Tibial artery (tissue), 4 donors: ENCODE results near the gene DPYSL3.

Source experiments
- DNase-seq, 2 donors: peaks; one replicate each; pipeline ENCODE4 v3.0.0-alpha.2; 2019
- H3K27ac ChIP-seq, 2 donors: fragments of 200-600 bp; sonication (generic) in 1 of 2; 1 replicate in 1 of 2; 2 replicates in 1 of 2; pipeline ENCODE4 v1.5.1; 2018 to 2019; ENCODE audit warnings: mild to moderate bottlenecking in 1 of 2
- H3K27me3 ChIP-seq, 2 donors: fragments of 200-600 bp; sonication (generic) in 1 of 2; one replicate each; pipeline versions ENCODE4 v1.5.1 to v1.6.0; 2016 to 2019
- H3K36me3 ChIP-seq, 3 donors: fragments of 200-600 bp; sonication (generic) in 2 of 3; one replicate each; pipeline ENCODE4 v1.5.1; 2016 to 2019; ENCODE audit warnings: mild to moderate bottlenecking in 2 of 3
- H3K4me1 ChIP-seq, 4 donors: fragments of 200-600 bp; sonication (generic) in 2 of 4; 1 replicate in 3 of 4; 2 replicates in 1 of 4; pipeline ENCODE4 v1.5.1; 2016 to 2019
- H3K4me3 ChIP-seq, 2 donors: fragments of 200-600 bp; sonication (generic) in 1 of 2; 1 replicate in 1 of 2; 2 replicates in 1 of 2; pipeline ENCODE4 v1.5.1; 2018 to 2019; ENCODE audit warnings: mild to moderate bottlenecking in 2 of 2
- H3K9me3 ChIP-seq, 3 donors: fragments of 200-600 bp; sonication (generic) in 1 of 3; one replicate each; pipeline ENCODE4 v1.5.1; 2016 to 2019
- CTCF ChIP-seq, 2 experiments: fragments of 200-600 bp in 1 of 2; fragments of 450-650 bp in 1 of 2; IDR thresholded peaks; one replicate each; pipeline ENCODE4 v1.5.1; 2017 to 2019; ENCODE audit warnings: antibody characterized with exemption in 2 of 2, mild to moderate bottlenecking in 1 of 2, moderate library complexity in 1 of 2
- intact Hi-C: fragments of 100-400 bp; cut with DNase I; formaldehyde crosslinking; loops from one replicate; pipeline ENCODE4 v1.15.0; 2023; ENCODE audit warnings: low total_unique reads

Gene DPYSL3

GRCh38 chr5:147467973-147468508 lies 41.8 kb downstream of the DPYSL3 start:
- H3K27ac ChIP-seq = no peak overlapping the region
- DNase-seq = no peak
- intact Hi-C loops = loop anchor here (5.0 kb wide), 1 partner anchor 94 kb away; no protein-coding TSS in a partner anchor
- H3K36me3 ChIP-seq = no peaks in the 10 kb centered on the region
- no peak for TF ChIP-seq CTCF (IDR thresholded peaks at IDR 0.05)
- no peaks in the 10 kb centered on the region for H3K27me3 ChIP-seq
- H3K9me3 ChIP-seq = no peaks in the 10 kb centered on the region
- H3K4me1 ChIP-seq = peaks cover 0 to 8% (median 0%) of the 10 kb centered on the region in 4 donors
- no peak overlapping the region for H3K4me3 ChIP-seq

GRCh38 chr5:147466360-147466980 lies 43.4 kb downstream of the DPYSL3 start:
- Histone ChIP-seq H3K4me3 (no peak overlapping the region), H3K4me1 (no peaks in the 10 kb centered on the region), H3K36me3 (no peaks in the 10 kb centered on the region), H3K27me3 (no peaks in the 10 kb centered on the region), H3K27ac (peak overlapping the region in 1 of 2 donors; percentile 4), H3K9me3 (no peaks in the 10 kb centered on the region)
- no peak for DNase-seq
- intact Hi-C loops = loop anchor here (5.0 kb wide), 1 partner anchor 96 kb away; no protein-coding TSS in a partner anchor
- no peak for TF ChIP-seq CTCF (IDR thresholded peaks at IDR 0.05)

GRCh38 chr5:147465747-147466146 lies 44.1 kb downstream of the DPYSL3 start:
- intact Hi-C loops = loop anchor here (5.0 kb wide), 1 partner anchor 97 kb away; no protein-coding TSS in a partner anchor
- Histone ChIP-seq H3K27ac (no peak overlapping the region), H3K4me3 (no peak overlapping the region), H3K36me3 (no peaks in the 10 kb centered on the region), H3K9me3 (no peaks in the 10 kb centered on the region), H3K4me1 (no peaks in the 10 kb centered on the region), H3K27me3 (no peaks in the 10 kb centered on the region)
- no peak for TF ChIP-seq CTCF (IDR thresholded peaks at IDR 0.05)
- DNase-seq = no peak

- TF ChIP-seq CTCF (IDR thresholded peaks at IDR 0.05) = peak; percentile 33 to 44
- Histone ChIP-seq H3K4me3 (no peak overlapping the region), H3K4me1 (peaks cover 0 to 4% (median 0%) of the 10 kb centered on the region in 4 donors), H3K27me3 (no peaks in the 10 kb centered on the region), H3K27ac (no peak overlapping the region), H3K9me3 (no peaks in the 10 kb centered on the region), H3K36me3 (no peaks in the 10 kb centered on the region)
- no peak for DNase-seq
- intact Hi-C loops = no loop called here
Measured at GRCh38 chr5:147464211-147464610, 45.7 kb downstream of the DPYSL3 start.

- H3K27me3 ChIP-seq = no peaks in the 10 kb centered on the region
- H3K4me3 ChIP-seq = no peak overlapping the region
- no peaks in the 10 kb centered on the region for H3K36me3 ChIP-seq
- intact Hi-C loops = no loop called here
- DNase-seq = no peak
- no peaks in the 10 kb centered on the region for H3K9me3 ChIP-seq
- peaks cover 0 to 4% (median 0%) of the 10 kb centered on the region in 4 donors for H3K4me1 ChIP-seq
- no peak for TF ChIP-seq CTCF (IDR thresholded peaks at IDR 0.05)
- no peak overlapping the region for H3K27ac ChIP-seq
Measured at GRCh38 chr5:147461915-147462314, 48.0 kb downstream of the DPYSL3 start.
